Iris pigment epithelial cell (primary cell): ENCODE data around the gene ZNF521.
A peak's percentile ranks its signal among the peaks of the same experiment; 100 is the strongest.

ENCODE experiments used
- DNase-seq: peaks from one replicate; pipeline ENCODE4 v3.0.0-alpha.2; 2011; ENCODE audit warnings: low read depth

The ZNF521 gene

GRCh38 chr18:25225151-25225550 is 126.8 kb downstream of the ZNF521 start:
- DNase-seq, result no peak

GRCh38 chr18:25223899-25224886 is 127.8 kb downstream of the ZNF521 start:
- no peak for DNase-seq

DNA sequence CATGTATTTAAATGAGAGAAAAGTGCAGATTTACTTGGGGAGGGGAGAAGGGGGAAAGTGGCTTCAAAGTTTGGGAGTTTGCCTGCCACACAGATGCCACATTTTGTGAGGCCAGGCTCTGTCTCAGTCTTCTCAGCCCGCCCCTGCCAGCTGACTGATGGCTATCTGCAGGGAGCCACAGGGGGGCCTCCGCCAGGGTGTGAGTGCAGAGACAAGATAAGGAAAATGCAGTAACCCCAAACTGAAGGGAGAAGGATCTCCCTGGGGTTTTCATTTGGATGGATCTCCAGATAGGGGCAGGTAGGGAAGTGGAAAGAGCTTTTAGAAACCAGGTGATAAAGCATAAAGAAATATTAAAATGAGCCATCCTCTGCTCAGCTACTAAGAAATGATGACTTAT is 128.8 kb downstream of the ZNF521 start:
- DNase-seq, result no peak

DNA sequence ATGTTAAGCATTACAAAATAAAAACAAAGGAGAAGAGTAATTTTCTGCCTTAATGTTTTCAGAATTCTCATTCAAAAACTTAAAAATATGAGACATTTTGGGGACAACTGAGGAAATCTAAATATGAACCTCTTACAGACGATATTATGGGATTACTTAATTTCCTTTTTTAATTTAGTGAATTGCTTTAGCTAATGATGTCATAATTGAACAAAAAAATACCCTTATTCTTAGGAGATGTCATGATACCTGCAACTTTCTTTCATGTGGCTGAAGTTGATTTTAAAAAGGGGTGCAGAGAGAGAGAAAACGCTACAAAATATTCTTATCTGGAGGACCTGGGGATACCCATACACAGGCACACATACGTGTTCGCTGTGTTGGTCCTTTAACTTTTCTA is 129.3 kb downstream of the ZNF521 start:
- no peak for DNase-seq

- DNase-seq, result no peak
Measured at GRCh38 chr18:25210622-25211021, 141.3 kb downstream of the ZNF521 start.

DNA sequence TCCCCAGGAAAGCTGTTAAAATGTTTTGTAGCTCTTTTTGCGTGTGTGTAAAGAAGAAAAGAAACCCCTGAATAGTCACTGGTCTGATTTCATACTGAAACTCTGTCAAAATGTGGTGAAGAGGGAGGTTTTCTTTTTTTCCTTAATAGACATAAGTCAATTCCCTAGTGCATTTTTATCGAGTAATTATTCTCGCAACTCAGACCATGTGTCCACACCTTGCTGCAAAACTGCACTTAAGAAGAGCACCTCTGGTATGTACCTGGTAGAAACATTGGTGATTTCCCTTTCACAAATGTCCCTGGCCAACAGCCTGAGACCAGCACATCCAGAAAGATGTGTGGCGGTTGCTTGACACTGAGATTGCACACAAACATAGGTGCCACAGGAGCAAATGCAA is 159.9 kb downstream of the ZNF521 start:
- DNase-seq, result no peak

DNA sequence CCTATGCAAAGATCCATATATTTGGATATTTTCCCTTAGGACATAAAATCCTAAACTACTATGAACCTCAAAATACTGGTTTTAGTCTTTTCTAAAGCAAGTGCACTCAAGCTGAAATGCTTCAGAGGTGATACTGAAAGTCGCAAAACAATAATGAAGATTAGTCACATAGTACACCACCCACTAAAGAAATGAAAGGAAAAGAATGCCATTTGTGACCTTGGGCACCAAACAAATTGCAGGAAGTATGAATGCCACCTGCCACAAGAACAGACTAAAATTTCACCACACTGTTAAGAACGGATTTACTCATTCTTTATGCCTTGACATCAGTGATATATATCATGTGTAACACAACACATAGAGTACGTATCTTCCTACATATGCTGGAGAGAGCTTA is 161.5 kb downstream of the ZNF521 start:
- DNase-seq, result no peak

- no peak for DNase-seq
Measured at GRCh38 chr18:25189391-25190185, 162.4 kb downstream of the ZNF521 start.

GRCh38 chr18:25187521-25188192 is 164.3 kb downstream of the ZNF521 start:
- no peak for DNase-seq

- DNase-seq, result no peak
Measured at GRCh38 chr18:25186871-25187270, 165.1 kb downstream of the ZNF521 start.

GRCh38 chr18:25181993-25182392 is 170.0 kb downstream of the ZNF521 start:
- DNase-seq, result no peak

GRCh38 chr18:25181581-25181980 is 170.4 kb downstream of the ZNF521 start:
- DNase-seq, result no peak

DNA sequence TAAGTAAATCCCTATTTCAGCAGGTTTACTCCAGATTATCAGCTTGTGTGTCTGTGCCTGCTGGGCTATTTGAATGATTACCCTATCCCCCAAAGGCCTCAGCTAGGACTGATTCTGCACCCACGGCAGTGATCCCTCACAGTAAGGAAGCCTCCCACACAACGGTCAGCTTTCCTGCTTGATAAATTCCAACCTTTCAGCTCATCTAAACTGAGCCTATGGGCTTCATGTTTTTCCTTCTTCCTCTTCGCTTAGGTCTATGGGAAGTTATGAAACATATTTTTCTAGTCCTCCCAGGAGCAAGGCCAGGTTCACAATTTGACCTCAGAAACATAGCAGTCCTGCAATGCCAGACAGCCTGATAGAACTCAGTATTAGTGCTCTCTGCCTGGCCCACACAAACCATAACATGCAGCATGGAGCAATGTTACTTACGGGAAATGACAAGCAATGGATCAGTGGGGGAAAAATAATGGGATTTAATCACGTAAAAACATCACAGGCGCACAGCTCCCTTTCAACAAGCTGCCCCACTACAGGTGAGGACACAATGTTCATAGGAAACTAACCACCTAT is 170.9 kb downstream of the ZNF521 start:
- no peak for DNase-seq

- DNase-seq, result no peak
Measured at GRCh38 chr18:25177631-25178030, 174.3 kb downstream of the ZNF521 start.

DNA sequence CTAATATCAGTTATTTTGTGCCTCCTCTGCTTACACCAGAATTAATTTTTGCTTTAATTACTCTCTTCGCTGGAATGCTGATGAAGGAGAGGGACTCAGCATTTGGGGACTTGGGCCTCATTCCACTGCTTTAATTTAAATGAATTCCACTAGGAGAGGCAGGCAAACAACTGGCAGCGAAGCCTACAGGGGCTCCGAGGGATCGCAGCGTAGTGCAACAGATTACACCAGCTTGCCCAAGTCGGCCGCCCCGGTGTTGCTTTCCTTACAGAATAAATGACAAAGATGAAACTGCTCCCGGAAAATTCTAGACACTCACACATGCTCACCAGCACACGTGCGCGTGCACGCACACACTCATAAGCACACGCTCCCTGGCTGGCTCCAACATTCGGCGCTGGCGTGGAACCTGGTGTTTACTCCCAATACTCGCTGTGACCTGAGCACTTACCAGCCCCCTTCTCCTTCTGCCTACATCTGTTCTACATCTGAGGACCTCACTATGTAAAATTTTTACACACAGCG is 175.4 kb downstream of the ZNF521 start:
- DNase-seq, result no peak

GRCh38 chr18:25175558-25176517 is 176.1 kb downstream of the ZNF521 start:
- no peak for DNase-seq

- no peak for DNase-seq
Measured at GRCh38 chr18:25174324-25174723, 177.6 kb downstream of the ZNF521 start.

DNA sequence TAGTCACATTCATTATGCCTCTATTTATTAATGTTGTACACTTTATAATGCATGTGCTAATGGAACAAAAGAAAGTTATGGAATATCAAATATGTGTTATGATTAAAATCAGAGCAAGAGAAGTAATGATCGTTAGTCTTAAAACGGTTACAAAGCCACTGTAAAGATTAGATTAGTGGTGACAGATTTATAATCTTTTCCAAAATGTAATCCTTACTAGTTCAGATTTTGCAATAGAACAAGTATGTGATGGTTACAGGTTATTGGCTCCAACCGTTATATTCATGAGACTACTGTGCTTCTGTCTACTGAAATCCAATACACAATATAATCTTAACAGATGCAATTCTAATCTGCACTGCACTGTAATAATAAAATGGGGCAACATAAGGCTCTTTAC is 180.6 kb downstream of the ZNF521 start:
- DNase-seq, result no peak

GRCh38 chr18:25170402-25170801 is 181.6 kb downstream of the ZNF521 start:
- no peak for DNase-seq

DNA sequence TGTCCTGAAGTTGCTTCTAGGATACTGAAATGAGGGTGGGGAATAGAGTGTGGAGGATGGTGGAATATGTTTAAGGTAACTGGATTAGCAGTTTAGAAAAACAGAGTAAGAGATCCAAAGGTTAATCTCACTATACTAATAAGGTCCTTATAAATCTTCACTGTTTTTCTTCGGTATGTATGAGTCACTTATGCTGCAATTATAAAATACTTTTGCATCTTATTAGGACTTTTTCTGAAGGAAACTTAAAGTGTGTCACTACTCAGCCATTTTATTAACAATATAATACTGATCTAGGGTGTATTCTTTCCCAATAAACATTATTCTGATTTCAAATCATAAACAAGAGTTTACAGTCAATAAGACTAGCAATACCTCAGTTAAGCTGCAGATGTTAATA is 182.3 kb downstream of the ZNF521 start:
- peak; percentile 8 for DNase-seq
